Measurements from ENCODE around the gene HDGFL2.

Gene HDGFL2

DNA sequence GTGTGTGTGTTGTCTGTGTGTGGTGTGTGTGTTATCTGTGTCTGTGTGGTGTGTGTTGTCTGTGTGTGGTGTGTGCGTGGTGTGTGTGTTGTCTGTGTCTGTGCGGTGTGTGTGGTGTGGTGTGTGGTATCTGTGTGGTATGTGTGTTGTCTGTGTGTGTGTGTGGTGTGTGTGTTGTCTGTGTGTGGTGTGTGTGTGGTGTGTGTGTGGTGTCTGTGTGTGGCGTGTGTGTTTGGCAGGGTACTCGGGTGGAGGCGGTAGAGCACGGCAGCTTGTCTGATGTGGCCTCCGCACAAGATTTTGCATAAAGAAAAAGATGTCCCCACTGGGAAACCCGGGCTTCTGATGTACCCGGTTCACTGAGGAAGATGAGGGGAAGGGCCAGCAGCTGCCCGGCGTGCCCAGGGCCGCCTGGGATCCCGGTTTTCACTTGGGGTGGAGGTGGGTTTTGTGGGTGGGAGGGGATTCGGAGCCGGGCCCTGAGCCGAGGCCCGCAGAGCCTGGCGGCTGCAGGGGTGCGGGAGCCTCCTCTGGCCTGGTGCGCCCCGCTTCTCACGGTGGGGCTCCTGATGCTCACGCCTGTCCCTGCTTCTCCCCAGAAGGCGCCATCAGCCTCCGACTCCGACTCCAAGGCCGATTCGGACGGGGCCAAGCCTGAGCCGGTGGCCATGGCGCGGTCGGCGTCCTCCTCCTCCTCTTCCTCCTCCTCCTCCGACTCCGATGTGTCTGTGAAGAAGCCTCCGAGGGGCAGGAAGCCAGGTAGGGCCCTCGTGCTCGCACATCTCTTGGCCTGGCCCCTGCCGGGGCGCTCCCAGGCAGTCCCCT is 21.2 kb downstream of the HDGFL2 start:
- Mint-ChIP-seq H3K36me3 (ENCODE audit: insufficient read depth) (peaks cover 43% of the 10 kb centered on the region), H3K4me1 (ENCODE audit: low read depth in 2 of 2) (no peaks in the 10 kb centered on the region), H3K27me3 (no peaks in the 10 kb centered on the region), H3K4me3 (no peak overlapping the region), H3K27ac (no peak overlapping the region), H3K9me3 (no peaks in the 10 kb centered on the region)
- ATAC-seq (replicated peaks) (no peak), DNase-seq (no peak)

DNA sequence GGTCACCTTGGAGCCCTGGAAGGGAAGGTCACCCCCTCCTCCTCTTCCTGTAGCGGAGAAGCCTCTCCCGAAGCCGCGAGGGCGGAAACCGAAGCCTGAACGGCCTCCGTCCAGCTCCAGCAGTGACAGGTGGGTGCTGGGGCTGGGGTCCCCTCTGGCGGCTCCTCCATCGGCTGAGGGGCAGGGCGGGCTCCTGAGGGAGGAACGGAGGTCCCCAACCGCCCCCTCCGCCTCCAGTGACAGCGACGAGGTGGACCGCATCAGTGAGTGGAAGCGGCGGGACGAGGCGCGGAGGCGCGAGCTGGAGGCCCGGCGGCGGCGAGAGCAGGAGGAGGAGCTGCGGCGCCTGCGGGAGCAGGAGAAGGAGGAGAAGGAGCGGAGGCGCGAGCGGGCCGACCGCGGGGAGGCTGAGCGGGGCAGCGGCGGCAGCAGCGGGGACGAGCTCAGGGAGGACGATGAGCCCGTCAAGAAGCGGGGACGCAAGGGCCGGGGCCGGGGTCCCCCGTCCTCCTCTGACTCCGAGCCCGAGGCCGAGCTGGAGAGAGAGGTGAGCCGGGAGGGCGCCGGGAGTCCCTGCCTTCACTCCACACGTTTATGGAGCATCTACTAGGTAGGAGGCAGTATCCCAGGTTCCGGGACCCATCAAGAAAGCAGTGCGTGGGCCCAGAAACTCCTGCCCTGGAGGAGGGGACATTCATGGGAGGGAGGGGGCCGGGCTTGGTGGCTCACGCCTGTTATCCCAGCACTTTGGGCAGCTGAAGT is 22.0 kb downstream of the HDGFL2 start:
- Mint-ChIP-seq H3K27me3 (no peaks in the 10 kb centered on the region), H3K4me3 (no peak overlapping the region), H3K9me3 (no peaks in the 10 kb centered on the region), H3K4me1 (ENCODE audit: low read depth in 2 of 2) (no peaks in the 10 kb centered on the region), H3K27ac (no peak overlapping the region), H3K36me3 (ENCODE audit: insufficient read depth) (peaks cover 35% of the 10 kb centered on the region)
- DNase-seq, result no peak
- ATAC-seq (replicated peaks), result no peak

DNA sequence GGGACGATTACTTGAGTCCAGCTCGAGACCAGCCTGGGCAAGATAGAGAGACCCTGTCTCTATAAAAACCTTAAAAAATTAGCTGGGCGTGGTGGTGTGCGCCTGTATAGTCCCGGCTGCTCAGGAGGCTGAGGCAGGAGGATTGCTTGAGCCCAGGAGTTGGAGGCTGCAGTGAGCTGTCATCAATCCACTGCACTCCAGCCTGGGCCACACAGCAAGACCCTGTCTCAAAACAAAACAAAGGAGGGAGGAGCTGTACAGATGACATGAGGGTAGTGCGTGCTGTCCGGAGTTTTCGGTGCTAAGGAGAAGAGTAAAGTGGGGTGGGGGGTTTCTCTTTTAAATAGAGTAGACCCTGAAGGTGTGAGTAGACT is 22.6 kb downstream of the HDGFL2 start:
- no peak for DNase-seq
- Mint-ChIP-seq H3K36me3 (ENCODE audit: insufficient read depth) (peaks cover 30% of the 10 kb centered on the region), H3K4me1 (ENCODE audit: low read depth in 2 of 2) (no peaks in the 10 kb centered on the region), H3K27ac (no peak overlapping the region), H3K27me3 (no peaks in the 10 kb centered on the region), H3K9me3 (no peaks in the 10 kb centered on the region), H3K4me3 (no peak overlapping the region)
- ATAC-seq (replicated peaks), result no peak

DNA sequence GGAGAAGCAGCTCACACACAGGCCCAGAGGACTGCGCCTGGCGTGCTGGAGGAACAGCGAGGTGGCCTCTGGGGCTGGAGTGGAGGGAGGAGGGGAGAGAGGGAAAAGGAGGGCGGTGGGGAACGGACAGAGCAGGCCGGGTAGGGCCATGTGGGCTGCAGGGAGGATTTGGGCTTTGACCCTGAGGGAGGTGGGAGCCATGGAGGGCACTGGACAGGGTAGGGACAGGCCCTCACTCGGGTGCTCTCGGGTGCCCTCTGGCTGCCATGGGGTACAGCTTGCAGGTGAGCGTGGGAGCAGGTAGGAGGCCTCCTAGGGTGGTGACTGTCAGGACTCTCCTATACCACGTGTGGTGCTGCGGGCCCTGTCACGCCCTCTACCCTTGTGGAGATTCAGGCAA is 23.4 kb downstream of the HDGFL2 start:
- H3K4me1 Mint-ChIP-seq (ENCODE audit: low read depth in 2 of 2), result no peaks in the 10 kb centered on the region
- H3K9me3 Mint-ChIP-seq, result no peaks in the 10 kb centered on the region
- H3K27me3 Mint-ChIP-seq, result no peaks in the 10 kb centered on the region
- H3K4me3 Mint-ChIP-seq, result no peak overlapping the region
- ATAC-seq (replicated peaks) (no peak), DNase-seq (no peak)
- H3K27ac Mint-ChIP-seq, result peak overlapping the region in 1 of 2 donors; percentile 22
- H3K36me3 Mint-ChIP-seq (ENCODE audit: insufficient read depth), result peaks cover 25% of the 10 kb centered on the region

DNA sequence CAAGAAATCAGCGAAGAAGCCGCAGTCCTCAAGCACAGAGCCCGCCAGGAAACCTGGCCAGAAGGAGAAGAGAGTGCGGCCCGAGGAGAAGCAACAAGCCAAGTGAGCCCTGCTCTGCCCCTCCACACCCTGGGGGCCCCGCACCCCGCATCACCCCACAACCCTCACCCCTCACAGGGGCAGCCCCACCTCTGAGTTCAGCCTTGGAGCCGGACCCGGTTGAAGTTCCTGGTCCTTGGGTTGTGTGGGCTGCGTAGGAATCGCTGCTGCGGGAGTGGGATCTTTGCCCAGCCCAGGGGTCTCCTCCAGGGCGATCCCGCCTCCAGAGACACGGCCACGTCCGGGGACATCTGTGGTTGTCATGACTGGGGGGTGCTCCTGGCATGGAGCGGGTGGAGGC is 24.2 kb downstream of the HDGFL2 start:
- Mint-ChIP-seq H3K27me3 (no peaks in the 10 kb centered on the region), H3K4me1 (ENCODE audit: low read depth in 2 of 2) (no peaks in the 10 kb centered on the region), H3K4me3 (no peak overlapping the region), H3K36me3 (ENCODE audit: insufficient read depth) (peaks cover 20% of the 10 kb centered on the region), H3K27ac (no peak overlapping the region), H3K9me3 (no peaks in the 10 kb centered on the region)
- DNase-seq (no peak), ATAC-seq (replicated peaks) (no peak)

DNA sequence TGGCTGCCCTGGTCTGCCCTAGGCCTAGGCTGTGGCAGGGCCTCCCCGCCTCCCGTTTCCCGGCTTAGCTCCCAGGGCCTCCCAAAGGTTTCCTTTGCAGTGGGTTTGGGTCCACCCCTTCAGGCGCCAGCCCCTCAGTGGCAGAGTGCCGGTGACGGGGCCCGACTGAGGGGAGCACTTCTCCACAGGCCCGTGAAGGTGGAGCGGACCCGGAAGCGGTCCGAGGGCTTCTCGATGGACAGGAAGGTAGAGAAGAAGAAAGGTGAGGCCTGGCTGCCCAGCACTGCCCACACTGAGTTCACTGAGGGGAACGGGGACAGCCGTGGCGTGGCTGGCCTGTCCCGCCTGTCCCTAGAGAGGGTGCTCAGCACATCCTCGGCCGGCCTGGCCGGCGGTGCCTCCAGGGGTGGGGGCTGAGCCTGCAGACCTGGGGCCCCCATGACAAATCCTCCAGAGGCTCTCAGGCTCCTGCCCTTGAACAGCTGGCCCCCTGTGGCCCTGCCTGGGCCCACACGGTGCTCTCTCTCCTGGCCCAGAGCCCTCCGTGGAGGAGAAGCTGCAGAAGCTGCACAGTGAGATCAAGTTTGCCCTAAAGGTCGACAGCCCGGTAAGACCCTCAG is 25.8 kb downstream of the HDGFL2 start:
- H3K36me3 Mint-ChIP-seq (ENCODE audit: insufficient read depth), result peaks cover 20% of the 10 kb centered on the region
- H3K27me3 Mint-ChIP-seq, result no peaks in the 10 kb centered on the region
- no peak for DNase-seq
- no peaks in the 10 kb centered on the region for H3K9me3 Mint-ChIP-seq
- H3K27ac Mint-ChIP-seq, result no peak overlapping the region
- no peaks in the 10 kb centered on the region for H3K4me1 Mint-ChIP-seq (ENCODE audit: low read depth in 2 of 2)
- ATAC-seq (replicated peaks), result no peak
- H3K4me3 Mint-ChIP-seq, result no peak overlapping the region

DNA sequence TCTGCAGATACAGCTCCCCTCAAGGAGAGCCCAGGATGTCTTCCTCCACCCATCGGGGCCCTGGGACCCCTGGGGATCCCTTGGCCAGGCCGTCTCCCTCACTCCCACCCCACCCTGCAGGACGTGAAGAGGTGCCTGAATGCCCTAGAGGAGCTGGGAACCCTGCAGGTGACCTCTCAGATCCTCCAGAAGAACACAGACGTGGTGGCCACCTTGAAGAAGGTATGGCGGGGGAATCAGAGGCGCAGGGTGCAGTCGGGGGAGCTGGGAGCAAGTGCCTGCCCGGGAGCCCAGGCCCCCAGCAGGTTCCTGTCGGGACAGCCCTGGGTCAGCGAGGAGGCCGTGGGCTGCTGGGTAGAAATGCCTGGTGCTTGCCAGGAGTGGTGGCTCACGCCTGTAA is 26.6 kb downstream of the HDGFL2 start:
- H3K4me3 Mint-ChIP-seq, result no peak overlapping the region
- no peaks in the 10 kb centered on the region for H3K4me1 Mint-ChIP-seq (ENCODE audit: low read depth in 2 of 2)
- no peak for DNase-seq
- H3K9me3 Mint-ChIP-seq, result no peaks in the 10 kb centered on the region
- ATAC-seq (replicated peaks), result no peak
- peaks cover 18% of the 10 kb centered on the region for H3K36me3 Mint-ChIP-seq (ENCODE audit: insufficient read depth)
- no peaks in the 10 kb centered on the region for H3K27me3 Mint-ChIP-seq
- H3K27ac Mint-ChIP-seq, result peak overlapping the region in 1 of 2 donors; percentile 19

DNA sequence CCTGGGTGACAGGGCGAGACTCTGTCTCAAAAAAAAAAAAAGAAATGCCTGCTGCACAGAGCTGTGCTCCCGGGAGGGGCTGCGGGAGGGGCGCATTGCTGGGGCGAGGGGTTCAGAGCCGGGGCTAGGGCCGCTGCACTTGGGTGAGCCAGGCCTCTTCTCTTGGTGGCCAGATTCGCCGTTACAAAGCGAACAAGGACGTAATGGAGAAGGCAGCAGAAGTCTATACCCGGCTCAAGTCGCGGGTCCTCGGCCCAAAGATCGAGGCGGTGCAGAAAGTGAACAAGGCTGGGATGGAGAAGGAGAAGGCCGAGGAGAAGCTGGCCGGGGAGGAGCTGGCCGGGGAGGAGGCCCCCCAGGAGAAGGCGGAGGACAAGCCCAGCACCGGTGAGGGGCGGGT is 27.2 kb downstream of the HDGFL2 start:
- no peak for DNase-seq
- peak overlapping the region in 1 of 2 donors; percentile 19 for H3K27ac Mint-ChIP-seq
- no peak overlapping the region for H3K4me3 Mint-ChIP-seq
- no peaks in the 10 kb centered on the region for H3K4me1 Mint-ChIP-seq (ENCODE audit: low read depth in 2 of 2)
- peaks cover 22% of the 10 kb centered on the region for H3K36me3 Mint-ChIP-seq (ENCODE audit: insufficient read depth)
- ATAC-seq (replicated peaks), result no peak
- no peaks in the 10 kb centered on the region for H3K27me3 Mint-ChIP-seq
- no peaks in the 10 kb centered on the region for H3K9me3 Mint-ChIP-seq

DNA sequence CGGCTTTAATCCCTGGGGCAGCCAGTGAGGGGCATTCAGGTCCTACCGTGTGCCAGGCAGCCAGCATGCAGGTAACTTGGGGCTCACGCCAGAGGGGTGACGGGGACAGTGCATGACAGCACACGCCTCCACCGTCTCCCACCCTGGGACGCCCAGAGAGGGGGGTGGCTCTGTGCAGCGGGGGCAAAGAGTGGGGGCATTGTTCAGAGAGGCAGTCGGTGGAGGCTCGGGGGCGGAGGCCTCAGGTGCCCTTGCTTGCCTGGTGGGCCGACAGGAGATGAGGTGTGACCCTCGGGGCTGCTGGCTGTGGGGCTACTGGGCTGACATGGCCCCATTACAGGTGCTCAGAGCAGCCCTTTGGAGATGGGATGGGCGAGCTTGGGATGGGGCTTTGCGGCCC is 27.8 kb downstream of the HDGFL2 start:
- Mint-ChIP-seq H3K4me1 (ENCODE audit: low read depth in 2 of 2) (no peaks in the 10 kb centered on the region), H3K27me3 (no peaks in the 10 kb centered on the region), H3K27ac (peak overlapping the region in 1 of 2 donors; percentile 17), H3K9me3 (no peaks in the 10 kb centered on the region), H3K36me3 (ENCODE audit: insufficient read depth) (peaks cover 21% of the 10 kb centered on the region), H3K4me3 (no peak overlapping the region)
- ATAC-seq (replicated peaks), result no peak
- DNase-seq, result no peak

DNA sequence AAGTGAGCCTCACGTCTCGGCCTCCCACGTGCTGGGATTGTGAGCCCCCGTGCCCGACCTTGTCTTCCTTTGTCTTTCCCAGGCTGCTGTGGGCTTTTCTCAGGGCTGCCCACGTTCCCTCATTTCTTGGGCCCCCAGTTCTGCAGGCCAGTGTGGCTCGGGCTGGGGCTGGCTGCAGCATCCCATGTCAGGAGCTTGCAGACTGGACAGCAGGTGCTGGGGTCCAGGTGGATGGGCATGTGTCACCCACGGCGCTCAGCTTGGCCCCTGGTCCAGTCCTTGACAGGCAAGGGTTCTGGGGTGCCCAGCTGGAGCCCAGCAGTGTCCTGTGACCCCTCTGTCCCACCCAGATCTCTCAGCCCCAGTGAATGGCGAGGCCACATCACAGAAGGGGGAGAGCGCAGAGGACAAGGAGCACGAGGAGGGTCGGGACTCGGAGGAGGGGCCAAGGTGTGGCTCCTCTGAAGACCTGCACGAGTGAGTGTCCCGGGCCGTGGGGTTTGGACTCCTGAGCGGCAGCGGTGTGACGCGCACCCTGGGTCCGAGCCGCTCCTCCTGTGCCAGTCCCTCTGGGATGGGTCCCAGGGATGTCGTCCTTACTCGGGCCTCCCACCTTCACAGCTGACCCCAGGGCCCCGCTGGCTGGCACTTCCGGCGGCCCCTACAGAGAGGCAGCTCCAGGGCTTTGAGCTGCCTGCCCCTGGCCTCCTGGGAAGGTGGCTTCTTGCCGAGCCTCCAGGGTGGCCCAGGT is 28.9 kb downstream of the HDGFL2 start:
- ATAC-seq (replicated peaks), result no peak
- DNase-seq, result no peak
- peaks cover 12% of the 10 kb centered on the region for H3K36me3 Mint-ChIP-seq (ENCODE audit: insufficient read depth)

DNA sequence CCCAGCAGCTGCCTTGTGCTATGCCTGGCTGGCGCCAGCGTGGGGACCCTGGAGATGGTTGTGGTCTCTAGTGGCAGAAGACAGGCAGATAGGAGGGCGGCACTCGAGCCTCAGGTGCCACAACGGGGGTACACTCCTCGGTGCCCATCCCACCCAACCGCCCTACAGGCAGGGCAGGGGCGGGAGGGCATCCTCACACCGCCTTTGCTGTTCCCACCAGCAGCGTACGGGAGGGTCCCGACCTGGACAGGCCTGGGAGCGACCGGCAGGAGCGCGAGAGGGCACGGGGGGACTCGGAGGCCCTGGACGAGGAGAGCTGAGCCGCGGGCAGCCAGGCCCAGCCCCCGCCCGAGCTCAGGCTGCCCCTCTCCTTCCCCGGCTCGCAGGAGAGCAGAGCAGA is 29.6 kb downstream of the HDGFL2 start:
- ATAC-seq (replicated peaks) (no peak), DNase-seq (no peak)
- peaks cover 0 to 2% of the 10 kb centered on the region in 2 donors for H3K4me1 Mint-ChIP-seq (ENCODE audit: low read depth in 2 of 2)
- H3K9me3 Mint-ChIP-seq, result no peaks in the 10 kb centered on the region
- peaks cover 12% of the 10 kb centered on the region for H3K36me3 Mint-ChIP-seq (ENCODE audit: insufficient read depth)
- H3K27me3 Mint-ChIP-seq, result no peaks in the 10 kb centered on the region
- no peak overlapping the region for H3K27ac Mint-ChIP-seq
- H3K4me3 Mint-ChIP-seq, result no peak overlapping the region

More for the DNA sequence above, 28.9 kb downstream of the HDGFL2 start:
- Mint-ChIP-seq H3K27me3 (no peaks in the 10 kb centered on the region), H3K4me3 (no peak overlapping the region), H3K9me3 (no peaks in the 10 kb centered on the region), H3K4me1 (ENCODE audit: low read depth in 2 of 2) (peaks cover 0 to 2% of the 10 kb centered on the region in 2 donors), H3K27ac (no peak overlapping the region)

DNA sequence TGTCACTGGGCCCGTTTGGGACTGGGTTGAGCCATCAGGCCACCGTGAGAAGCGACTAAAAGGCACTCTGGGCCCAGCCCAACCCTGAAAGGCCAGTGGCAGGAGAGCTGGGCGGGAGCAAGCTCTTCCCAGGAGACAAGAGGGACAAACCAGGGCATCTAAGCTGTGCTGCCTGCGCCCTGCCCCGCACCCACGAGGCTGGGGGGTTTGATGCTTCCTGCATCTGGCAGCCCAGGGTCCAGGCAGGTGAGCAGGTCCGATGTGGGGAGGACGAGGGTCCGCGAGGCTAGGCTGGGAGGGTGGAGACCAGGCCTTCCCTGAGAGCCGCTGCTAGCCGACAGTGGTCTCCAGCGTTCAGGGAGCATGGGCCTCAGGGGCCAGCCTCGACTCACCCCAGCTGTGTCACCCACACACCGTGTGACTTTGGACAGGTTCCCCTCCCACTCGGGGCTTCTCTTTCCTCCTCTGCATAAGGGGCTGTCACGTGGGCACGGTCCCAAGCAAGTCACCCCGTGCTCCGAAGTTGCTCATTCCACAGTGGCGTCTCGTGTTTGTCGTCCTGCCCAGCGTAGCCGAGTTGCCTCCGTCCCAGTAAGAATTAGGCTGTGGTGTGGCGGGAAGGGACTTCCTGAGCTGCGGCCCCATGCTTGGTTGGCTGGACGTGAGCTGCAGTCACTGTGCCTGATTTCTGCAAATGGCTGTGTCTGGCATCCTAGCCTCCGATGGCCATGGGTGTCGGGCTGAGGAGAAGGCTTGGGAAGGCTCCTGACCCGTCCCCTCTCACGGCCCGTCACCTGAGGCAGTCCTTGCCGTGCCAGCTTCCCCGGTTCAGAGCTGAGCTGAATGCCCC is 30.4 kb downstream of the HDGFL2 start:
- peaks cover 12% of the 10 kb centered on the region for H3K36me3 Mint-ChIP-seq (ENCODE audit: insufficient read depth)
- H3K9me3 Mint-ChIP-seq, result no peaks in the 10 kb centered on the region
- no peak overlapping the region for H3K4me3 Mint-ChIP-seq
- H3K27ac Mint-ChIP-seq, result no peak overlapping the region
- H3K4me1 Mint-ChIP-seq (ENCODE audit: low read depth in 2 of 2), result peaks cover 0 to 2% of the 10 kb centered on the region in 2 donors
- H3K27me3 Mint-ChIP-seq, result no peaks in the 10 kb centered on the region
- ATAC-seq (replicated peaks) (no peak), DNase-seq (no peak)
